HG03025 (cell line): Measurements from ENCODE around the gene USP31.
"Not testable (repeated sequence)": the region's sequence is repeated elsewhere in the genome, so short reads cannot be mapped to it uniquely, and the experiment has no call there.

Experiments used
- ATAC-seq: cut with Tn5 transposase; IDR thresholded peaks from one replicate; pipeline ENCODE4 v1.9.1; 2021; ENCODE audit warnings: mild to moderate bottlenecking, moderate library complexity; ENCODE audit not compliant: unreplicated experiment, low FRiP score

USP31 gene

DNA sequence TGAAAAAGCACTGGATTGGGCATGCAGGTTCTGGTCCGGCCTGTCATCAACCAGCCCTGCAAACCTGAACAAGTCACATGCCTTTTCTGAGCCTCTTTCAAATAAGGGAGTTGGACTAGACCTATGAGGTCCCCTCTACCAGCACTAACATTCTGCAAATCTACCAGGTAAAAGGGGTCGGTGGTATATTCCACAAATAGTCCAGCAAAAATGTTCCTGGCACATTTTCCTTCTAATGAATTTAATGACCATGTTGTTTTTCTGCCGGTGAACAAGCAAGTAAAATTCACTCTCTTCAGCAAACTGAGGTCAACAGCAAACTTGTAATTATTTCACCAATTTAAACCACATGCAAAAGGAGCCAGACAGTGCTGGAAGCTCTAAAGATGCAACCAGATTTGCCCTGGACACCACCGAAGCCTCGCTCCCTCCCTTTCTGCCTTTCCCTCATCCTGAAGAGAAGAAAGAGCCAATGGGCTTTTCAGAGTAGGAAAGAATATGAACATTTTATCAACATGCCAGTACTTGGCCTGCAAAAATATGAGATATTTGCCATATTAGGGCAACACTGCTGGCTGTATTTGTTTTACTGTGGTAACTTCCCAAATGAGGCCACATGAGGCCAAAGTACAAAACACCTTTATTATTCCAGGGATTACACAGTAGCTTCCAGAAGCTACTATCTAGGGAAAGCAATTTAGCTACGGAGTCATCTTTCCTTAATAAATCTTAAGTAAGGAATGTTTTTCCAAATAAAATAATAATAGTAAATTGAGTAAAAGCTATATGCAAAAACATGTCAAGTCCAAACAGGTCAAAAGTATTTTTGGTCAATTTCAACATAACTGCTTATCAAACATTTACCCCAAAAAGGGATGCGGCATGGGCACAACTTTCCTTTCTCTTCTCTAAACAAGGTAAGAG, 45.0 kb downstream of the USP31 start:
- ATAC-seq: no peak

GRCh38 chr16:23103603-23104002, 45.6 kb downstream of the USP31 start:
- ATAC-seq: no peak

DNA sequence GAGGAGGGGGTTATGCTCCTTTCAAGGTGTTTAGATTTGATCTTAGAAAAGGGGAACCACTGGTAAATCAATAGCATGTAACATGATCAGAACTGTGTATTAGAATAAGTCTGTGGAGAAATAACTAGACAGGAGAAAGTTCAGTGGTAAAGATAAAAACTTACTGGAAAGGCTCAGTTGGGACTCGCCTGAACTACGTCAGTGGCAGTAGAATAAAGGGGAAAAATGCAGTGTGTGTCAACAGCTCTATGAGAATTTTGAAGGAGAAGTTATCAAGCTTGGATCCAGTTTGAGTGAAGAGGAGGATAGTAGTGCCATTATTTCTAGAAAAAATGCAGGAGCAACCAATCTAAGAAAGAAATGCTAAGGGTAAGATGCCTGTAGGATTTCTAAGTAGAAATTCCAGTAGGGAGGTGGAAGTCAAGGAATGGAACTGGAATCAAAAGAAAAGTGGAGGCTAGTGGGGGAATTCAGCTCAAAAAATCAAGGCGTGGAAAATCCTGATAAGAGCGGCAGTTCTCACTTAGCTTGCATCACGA, 48.2 kb downstream of the USP31 start:
- ATAC-seq: no peak

DNA sequence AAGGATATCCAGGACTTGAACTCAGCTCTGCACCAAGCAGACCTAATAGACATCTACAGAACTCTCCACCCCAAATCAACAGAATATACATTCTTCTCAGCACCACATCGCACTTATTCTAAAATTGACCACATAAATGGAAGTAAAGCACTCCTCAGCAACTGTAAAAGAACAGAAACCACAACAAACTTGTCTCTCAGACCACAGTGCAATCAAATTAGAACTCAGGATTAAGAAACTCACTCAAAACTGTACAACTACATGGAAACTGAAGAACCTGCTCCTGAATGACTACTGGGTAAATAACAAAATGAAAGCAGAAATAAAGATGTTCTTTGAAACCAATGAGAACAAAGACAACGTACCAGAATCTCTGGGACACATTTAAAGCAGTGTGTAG, 52.8 kb downstream of the USP31 start:
- not testable (repeated sequence) for ATAC-seq

DNA sequence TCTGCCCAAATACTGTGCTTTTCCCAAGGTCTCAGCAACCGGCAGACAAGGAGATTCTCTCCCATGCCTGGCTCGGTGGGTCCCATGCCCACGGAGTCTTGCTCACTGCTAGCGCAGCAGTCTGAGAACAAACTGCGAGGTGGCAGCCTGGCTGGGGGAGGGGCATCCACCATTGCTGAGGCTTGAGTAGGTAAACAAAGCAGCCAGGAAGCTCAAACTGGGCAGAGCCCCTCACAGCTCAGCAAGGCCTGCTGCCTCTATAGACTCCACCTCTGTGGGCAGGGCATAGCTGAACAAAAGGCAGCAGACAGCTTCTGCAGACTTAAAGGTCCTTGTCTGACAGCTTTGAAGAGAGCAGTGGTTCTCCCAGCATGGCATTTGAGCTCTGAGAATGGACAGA, 55.1 kb downstream of the USP31 start:
- not testable (repeated sequence) for ATAC-seq

DNA sequence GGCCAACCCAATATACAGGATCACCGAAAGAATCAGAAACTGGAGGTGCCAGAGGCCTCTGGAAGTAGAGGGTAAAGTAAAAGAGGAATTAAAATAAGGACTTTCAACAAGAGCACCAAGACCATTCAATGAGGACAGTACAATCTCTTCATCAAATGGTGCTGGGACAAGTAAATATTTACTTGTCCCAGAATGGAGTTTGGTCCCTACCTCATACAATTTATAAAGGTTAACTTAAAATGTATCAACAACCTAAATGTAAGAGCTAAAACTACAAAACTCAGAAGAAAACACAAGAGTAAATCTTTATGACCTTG, 56.5 kb downstream of the USP31 start:
- ATAC-seq: no peak

DNA sequence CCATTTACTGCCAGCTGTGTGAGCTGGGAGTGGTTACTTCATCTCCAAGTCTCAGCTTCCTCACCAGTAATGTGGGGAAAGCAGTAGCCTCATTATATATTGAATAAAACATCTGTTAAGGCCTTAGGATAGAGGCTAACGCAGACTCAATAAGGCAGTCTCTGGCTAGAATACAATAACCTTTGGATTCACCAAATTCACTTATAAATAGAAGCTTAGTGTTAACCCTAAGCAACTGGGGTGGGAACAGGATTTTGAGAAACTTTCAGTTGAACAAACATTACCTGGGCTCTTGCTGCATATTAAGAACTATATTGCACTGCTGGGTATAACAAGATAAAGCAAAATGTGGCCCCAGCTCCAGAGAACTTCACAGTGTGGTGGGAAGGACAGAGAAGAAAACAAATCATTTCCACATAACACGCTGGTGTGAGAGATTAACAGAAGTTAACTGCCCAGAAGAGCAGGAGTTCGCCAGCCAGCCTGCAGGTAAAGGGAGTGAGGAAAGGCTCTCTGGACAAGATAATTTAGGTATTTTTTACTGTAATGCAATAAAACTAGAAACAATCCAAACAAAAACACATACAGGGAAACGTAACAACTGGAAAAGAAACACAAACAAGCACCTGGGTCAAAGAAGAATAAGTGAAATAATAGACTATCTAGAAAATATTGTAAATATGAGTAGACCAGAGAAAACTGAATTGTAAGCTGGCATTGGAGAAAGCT, 57.0 kb downstream of the USP31 start:
- ATAC-seq: no peak

DNA sequence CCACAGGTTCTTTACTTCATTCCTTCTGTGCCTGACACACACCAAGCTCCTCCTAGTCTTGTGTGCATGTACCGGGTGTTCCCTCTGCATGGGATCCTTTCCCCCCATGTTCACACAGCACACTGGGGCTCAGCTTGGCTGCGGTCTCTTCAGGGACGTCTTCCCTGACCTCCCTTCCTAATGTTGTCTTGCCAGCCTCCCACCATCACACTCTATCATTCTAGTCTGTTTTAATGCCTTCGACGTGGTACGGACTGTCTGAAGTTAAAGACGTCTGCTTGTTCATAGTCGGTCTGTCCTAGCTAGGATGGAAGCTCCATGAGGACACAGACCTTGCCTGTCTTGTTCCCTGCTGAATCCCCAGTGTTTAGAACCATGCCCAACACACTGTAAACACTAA, 60.1 kb downstream of the USP31 start:
- ATAC-seq: no peak

- no peak for ATAC-seq
Observed at GRCh38 chr16:23088018-23088417, 61.2 kb downstream of the USP31 start.

DNA sequence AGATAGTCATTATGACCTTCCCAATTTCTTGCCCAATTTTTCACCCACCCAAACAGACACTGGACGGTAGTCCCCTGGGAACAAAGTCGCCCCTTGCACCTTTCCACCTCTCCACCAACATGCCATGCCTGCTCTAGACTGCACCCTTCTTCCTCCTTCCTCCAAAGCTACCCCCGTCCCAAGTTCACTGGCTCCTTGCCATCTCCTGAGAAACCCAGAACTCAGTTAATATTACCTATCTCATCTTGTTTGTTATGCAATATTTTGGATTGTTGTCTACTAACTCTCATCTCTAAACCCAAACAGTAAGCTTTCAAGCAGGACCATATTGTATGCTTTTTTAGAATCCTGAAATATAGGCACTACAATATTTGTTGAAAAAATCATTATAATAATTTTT, 63.3 kb downstream of the USP31 start:
- ATAC-seq: no peak

DNA sequence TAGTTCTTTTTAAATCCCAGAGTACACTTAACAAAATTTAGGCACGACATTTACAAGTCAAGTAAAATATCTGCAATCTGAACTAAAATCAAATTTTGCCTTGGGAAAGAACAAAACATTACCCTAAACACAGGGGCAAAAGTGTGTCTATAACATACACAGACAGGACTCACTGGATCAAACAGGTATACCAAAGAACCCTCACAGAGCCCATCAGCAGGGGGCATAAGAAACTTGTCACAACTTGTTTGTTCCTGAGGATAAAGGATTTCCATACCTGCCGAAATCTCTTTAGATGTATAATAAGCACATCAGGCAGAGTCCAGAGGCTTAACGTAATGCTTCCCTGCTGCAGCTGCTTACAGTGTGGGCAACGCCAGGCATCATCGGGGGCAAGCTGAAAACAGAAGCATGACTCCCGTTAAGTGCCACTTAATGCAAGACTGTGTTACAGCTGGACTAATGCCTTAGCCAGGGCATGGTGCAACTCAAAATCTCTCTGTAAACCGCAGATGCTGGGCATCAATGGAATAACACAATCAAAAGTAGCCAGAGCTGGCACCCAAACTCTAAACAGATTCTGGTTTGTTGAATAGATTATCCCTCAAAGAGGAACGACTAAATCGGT, 67.0 kb downstream of the USP31 start:
- no peak for ATAC-seq

DNA sequence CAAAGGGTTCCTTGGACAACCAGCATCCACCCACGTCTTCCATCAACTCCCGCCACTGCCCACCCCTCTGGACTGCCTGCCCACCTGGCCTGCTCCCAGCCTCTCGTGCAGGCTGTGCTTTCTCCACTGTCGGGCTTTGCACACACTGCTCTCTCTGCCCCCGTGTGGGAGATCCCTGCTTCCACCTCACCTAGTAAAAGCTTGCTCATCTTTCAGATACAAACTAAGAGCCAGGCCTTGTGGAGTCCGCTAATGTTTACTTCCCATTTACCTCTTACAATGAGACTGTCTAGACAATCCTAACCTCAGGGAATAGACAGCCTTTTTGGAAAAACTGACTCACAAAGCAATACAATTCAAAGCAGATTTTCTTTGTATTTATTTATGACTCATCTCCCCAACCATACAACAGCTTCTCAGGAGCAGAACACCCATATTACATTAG, 67.6 kb downstream of the USP31 start:
- no peak for ATAC-seq

GRCh38 chr16:23080747-23081146, 68.5 kb downstream of the USP31 start:
- ATAC-seq: no peak

- ATAC-seq: no peak
Observed at GRCh38 chr16:23080329-23080728, 68.9 kb downstream of the USP31 start.

GRCh38 chr16:23079675-23080301, 69.5 kb downstream of the USP31 start:
- ATAC-seq: no peak

DNA sequence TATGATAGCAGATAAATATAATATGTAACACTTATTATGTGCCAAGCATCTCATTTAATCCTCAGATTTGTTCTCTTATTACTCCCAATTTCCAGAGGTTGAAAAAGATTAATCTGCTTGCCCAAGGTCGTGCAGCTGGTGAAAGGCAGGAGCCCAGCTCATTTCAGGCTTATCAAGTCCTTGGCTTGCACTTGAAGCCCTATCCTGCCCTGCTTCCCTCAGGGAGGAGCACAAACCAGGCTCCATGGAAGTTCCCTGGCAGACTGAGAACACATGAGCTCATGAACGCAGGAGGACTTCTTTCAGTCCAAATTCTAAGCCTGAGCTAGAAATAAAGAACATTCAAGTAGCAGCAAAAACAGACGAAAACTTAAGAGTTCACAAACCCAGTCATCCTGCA, 74.8 kb downstream of the USP31 start:
- ATAC-seq: no peak

GRCh38 chr16:23072769-23073549, 76.3 kb downstream of the USP31 start:
- ATAC-seq: no peak

DNA sequence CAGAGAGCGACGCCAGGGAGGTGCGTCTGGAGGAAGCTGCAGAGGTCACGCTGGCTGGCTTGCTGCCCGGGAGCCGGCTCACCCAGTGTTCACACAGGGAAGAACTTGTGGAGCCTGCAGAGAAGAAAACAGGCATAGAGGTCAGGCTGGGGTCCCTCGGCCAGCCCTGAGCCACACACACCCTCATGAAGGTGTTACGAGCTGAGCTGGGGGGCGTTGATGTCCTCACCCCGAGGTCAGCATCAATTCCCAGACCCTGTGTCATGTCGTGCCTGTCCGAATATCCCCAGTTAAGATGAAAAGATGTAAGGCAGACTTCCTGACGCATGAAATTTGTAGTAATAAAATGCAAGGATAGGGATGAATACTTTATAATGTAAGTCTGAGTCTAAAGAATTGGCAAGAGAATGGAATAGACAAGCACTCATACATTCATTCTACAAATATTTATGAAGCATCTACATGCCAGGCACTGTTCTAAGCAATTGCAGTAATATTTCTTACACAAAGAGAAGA, 77.1 kb downstream of the USP31 start:
- ATAC-seq: no peak

DNA sequence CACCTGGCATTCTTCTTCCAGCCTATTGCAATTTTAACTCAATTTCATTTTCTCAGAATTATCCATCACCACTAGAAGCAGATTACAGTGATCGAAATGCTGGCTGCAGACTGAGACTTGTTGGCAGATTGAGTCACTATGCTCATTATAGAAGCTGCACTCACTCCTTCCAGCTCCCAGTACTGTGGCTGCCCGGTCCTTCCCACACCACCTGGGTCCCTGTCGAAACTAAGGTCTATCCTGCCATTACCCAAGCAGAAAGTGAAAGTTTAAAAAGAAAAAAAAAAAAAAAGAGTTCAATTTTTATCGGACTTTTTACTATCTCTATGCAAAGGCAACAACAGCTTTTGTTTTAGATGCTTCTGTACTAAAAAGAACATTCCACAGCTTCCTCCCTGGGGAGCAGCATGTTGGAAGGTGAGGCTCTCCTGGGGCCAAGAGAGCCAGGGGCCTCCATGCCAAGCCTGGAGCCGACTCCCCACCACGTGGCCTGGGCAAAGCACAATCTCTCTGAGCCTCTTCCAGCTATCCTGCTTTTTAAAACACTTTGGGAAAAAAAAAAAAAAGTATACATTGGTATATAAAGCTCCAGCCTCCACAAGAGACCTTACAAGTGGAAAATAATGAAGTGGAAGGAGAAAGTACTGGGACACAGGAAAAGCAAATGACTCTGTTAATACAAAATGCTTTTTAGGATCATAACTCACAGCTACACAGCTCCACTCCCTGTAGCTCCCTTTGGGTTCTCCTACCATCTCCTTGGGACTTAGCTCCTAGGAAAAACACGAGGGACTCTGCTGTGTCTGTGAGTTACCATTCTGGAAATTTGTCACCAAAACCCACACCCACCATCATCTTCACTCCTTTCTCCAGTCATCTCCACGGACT, 77.8 kb downstream of the USP31 start:
- ATAC-seq: no peak
